Upper lobe of left lung (tissue), 6 donors: ENCODE measurements around the gene CAPSL. TPM values are rescaled to one million over a fixed set of nuclear protein-coding genes. Genes with fewer than 3 reads are reported as not detected.

Experiments
- ATAC-seq, 2 donors: fragments of 200-7000 bp; cut with Tn5 transposase; one replicate each; pipeline ENCODE4 v1.9.1; 2022; ENCODE audit warnings: mild to moderate bottlenecking in 2 of 2, moderate library complexity in 2 of 2; ENCODE audit not compliant: low FRiP score in 2 of 2
- DNase-seq, 2 donors: peaks; one replicate each; pipeline ENCODE4 v3.0.0-alpha.2; 2019 to 2020
- H3K27ac ChIP-seq, 4 donors: fragments of 200-600 bp; sonication (generic); one replicate each; pipeline ENCODE4 v1.5.1; 2016 to 2019
- H3K27me3 ChIP-seq, 4 donors: fragments of 200-600 bp; sonication (generic); one replicate each; pipeline ENCODE4 v1.5.1; 2017 to 2019
- H3K36me3 ChIP-seq, 4 donors: fragments of 200-600 bp; sonication (generic); one replicate each; pipeline ENCODE4 v1.5.1; 2016 to 2019
- H3K4me1 ChIP-seq, 4 donors: fragments of 200-600 bp; sonication (generic); one replicate each; pipeline ENCODE4 v1.5.1; 2018 to 2019
- H3K4me3 ChIP-seq, 4 donors: fragments of 200-600 bp; sonication (generic); one replicate each; pipeline ENCODE4 v1.5.1; 2017 to 2019; ENCODE audit warnings: mild to moderate bottlenecking in 2 of 4, moderate library complexity in 1 of 4
- H3K9me3 ChIP-seq, 4 donors: fragments of 200-600 bp; sonication (generic); one replicate each; pipeline ENCODE4 v1.5.1; 2018 to 2019
- EP300 ChIP-seq, 4 donors: sonication (generic); formaldehyde crosslinking; IDR thresholded peaks; one replicate each; pipeline ENCODE4 v1.5.1; 2017; ENCODE audit warnings: antibody characterized with exemption in 4 of 4, control low read depth in 2 of 4
- POLR2A ChIP-seq, 4 donors: fragments of 450-650 bp; IDR thresholded peaks; one replicate each; pipeline ENCODE4 v1.5.1; 2016 to 2017; ENCODE audit warnings: antibody characterized with exemption in 4 of 4, mild to moderate bottlenecking in 2 of 4
- POLR2AphosphoS5 ChIP-seq, 2 donors: sonication (generic); formaldehyde crosslinking; IDR thresholded peaks; one replicate each; pipeline ENCODE4 v1.5.1; 2017; ENCODE audit warnings: antibody characterized with exemption in 2 of 2
- WGBS, 2 donors: methylation state at CpG; one replicate each; pipeline ENCODE4 v1.1.5; 2017 to 2018; 5-methylcytosine and 5-hydroxymethylcytosine counted together
- total RNA-seq, 6 donors: library from RNA; depleted of rRNA in 4 of 6; stranded (reverse); fragments of >200 nt in 4 of 6; gene quantifications; one replicate each; pipeline versions ENCODE4 v1.1.0 to v1.2.1, GENCODE V29; 2016 to 2021
- TF ChIP-seq, protein P1 (sequence below), 6 experiments: fragments of 450-650 bp in 4 of 6; fragments of 200-600 bp in 2 of 6; sonication (generic) in 2 of 6; IDR thresholded peaks; one replicate each; pipeline ENCODE4 v1.5.1; 2016 to 2019; ENCODE audit warnings: antibody characterized with exemption in 6 of 6
- donor health status: DM: no; HTN: no; CAD: no; lungs with moderate emphysema.
- donor health status: DM: no; HTN: yes; CAD: no; lungs with severe emphysema.

The CAPSL gene
- total RNA-seq, 6 donors from 2014 or later: 5.0 to 35.9 (median 7.5) TPM; not detected in 2

DNA sequence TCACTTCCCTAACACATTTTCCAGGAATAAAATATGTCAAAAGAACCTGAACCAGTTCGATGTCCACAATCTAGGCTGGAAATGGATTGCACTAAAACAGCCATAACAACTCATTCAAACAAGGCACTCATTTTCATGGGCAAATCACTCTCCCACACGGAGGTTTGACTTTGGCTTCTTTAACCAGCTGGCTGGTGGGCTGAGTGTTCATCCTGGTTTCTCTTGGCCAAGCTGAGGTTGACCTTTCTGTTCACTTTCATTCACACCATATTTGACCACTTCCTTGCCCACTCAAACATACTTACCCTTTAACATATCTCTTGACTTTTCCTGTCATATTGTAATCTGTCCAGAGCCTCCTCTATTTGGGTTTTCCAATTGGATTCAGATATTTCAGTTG is 76.3 kb downstream of the CAPSL start:
- H3K27ac ChIP-seq: peak overlapping the region in 2 of 4 donors; percentile 81 to 92
- H3K36me3 ChIP-seq: peaks cover 0 to 11% (median 2%) of the 10 kb centered on the region in 4 donors
- ATAC-seq (no peak), DNase-seq (no peak)
- TF ChIP-seq, protein P1, sequence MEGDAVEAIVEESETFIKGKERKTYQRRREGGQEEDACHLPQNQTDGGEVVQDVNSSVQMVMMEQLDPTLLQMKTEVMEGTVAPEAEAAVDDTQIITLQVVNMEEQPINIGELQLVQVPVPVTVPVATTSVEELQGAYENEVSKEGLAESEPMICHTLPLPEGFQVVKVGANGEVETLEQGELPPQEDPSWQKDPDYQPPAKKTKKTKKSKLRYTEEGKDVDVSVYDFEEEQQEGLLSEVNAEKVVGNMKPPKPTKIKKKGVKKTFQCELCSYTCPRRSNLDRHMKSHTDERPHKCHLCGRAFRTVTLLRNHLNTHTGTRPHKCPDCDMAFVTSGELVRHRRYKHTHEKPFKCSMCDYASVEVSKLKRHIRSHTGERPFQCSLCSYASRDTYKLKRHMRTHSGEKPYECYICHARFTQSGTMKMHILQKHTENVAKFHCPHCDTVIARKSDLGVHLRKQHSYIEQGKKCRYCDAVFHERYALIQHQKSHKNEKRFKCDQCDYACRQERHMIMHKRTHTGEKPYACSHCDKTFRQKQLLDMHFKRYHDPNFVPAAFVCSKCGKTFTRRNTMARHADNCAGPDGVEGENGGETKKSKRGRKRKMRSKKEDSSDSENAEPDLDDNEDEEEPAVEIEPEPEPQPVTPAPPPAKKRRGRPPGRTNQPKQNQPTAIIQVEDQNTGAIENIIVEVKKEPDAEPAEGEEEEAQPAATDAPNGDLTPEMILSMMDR (IDR thresholded peaks at IDR 0.05): no peak
- 45 to 56% methylated on average over 2 of the region's 2 CpGs for WGBS, 2 donors
- H3K9me3 ChIP-seq: no peaks in the 10 kb centered on the region
- H3K27me3 ChIP-seq: no peaks in the 10 kb centered on the region
- H3K4me1 ChIP-seq: peaks cover 0 to 10% (median 3%) of the 10 kb centered on the region in 4 donors
- peak overlapping the region in 2 of 4 donors; percentile 3 to 46 for H3K4me3 ChIP-seq

DNA sequence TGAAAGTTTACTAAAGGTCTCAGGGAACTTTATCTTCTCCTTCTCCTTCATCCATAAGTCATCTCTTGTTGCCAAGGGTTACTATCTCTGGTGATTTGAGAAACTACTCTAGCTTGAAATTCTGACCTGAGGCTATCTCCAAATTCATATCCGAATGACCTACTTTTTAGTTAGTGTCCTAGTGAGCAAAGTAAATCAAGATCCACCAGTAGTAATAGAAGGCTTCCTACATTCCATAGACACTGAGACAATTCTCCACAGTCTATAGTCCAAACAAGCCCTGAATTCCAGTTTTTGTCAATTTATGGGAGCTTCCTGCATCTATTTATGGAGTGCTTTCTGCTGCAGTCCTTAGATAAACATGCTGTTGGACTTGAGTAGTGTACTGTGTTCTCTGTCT is 76.7 kb downstream of the CAPSL start:
- 73 to 92% methylated on average over 1 of the region's 1 CpG for WGBS, 2 donors
- H3K27ac ChIP-seq: peak overlapping the region in 2 of 4 donors; percentile 81 to 92
- no peaks in the 10 kb centered on the region for H3K27me3 ChIP-seq
- H3K4me1 ChIP-seq: peaks cover 0 to 10% (median 3%) of the 10 kb centered on the region in 4 donors
- DNase-seq: no peak
- ATAC-seq: no peak
- no peak for TF ChIP-seq EP300 (IDR thresholded peaks at IDR 0.05)
- no peak for TF ChIP-seq POLR2AphosphoS5 (IDR thresholded peaks at IDR 0.05)
- no peak for TF ChIP-seq POLR2A (IDR thresholded peaks at IDR 0.05)
- TF ChIP-seq, protein P1 (IDR thresholded peaks at IDR 0.05): no peak
- H3K36me3 ChIP-seq: peaks cover 0 to 11% (median 2%) of the 10 kb centered on the region in 4 donors
- peak overlapping the region in 2 of 4 donors; percentile 3 to 46 for H3K4me3 ChIP-seq
- H3K9me3 ChIP-seq: no peaks in the 10 kb centered on the region

DNA sequence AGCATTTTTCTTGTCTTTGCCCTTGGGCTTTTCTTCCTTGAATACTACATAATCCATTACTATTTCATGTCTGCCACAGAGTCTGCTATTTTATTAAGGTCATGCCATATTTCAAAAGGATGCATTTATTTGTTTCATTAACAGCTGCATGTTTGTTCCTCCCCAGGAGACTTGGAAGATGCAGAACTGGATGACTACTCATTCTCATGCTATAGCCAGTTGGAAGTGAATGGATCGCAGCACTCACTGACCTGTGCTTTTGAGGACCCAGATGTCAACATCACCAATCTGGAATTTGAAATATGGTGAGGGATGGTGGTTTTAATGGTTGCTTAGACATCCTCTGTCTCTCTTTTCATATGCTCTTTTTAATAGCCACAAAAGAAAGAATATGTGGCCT is 77.7 kb downstream of the CAPSL start:
- DNase-seq (no peak), ATAC-seq (no peak)
- 67 to 73% methylated on average over 1 of the region's 1 CpG for whole genome bisulfite sequencing, 2 donors
- peak overlapping the region in 2 of 4 donors; percentile 81 to 92 for H3K27ac ChIP-seq
- no peaks in the 10 kb centered on the region for H3K27me3 ChIP-seq
- H3K4me3 ChIP-seq: peak overlapping the region in 2 of 4 donors; percentile 33 to 46
- no peak for TF ChIP-seq POLR2A (IDR thresholded peaks at IDR 0.05)
- no peak for TF ChIP-seq EP300 (IDR thresholded peaks at IDR 0.05)
- TF ChIP-seq, protein P1 (IDR thresholded peaks at IDR 0.05): no peak
- TF ChIP-seq POLR2AphosphoS5 (IDR thresholded peaks at IDR 0.05): no peak
- peaks cover 0 to 11% (median 2%) of the 10 kb centered on the region in 4 donors for H3K36me3 ChIP-seq
- no peaks in the 10 kb centered on the region for H3K9me3 ChIP-seq
- H3K4me1 ChIP-seq: peaks cover 0 to 14% (median 3%) of the 10 kb centered on the region in 4 donors

DNA sequence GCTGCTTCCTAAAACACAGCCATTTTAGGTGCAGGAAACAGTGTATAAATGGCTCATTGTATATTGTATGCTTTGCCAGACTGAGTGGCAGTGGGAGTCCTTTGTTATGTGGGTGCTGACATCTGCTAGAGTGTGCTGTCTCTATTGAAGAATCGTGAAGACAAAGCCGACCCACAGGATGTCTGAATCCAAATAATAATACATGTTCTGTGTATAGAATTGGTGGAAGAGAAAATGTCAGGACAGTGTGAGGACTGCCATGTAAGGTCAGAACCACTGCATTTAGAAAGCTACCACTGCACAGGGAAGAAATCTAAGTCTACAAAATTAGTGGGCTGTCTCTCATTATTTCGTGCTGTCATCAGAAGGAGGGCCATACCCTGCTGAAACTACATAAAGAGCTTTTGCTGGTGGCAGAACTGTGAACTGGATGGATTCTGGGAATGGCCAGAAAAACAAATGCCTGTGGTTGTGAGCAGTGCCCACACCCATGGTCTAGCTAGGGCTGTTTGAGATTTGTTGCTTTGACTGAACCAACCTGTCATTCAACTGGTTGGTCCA is 79.2 kb downstream of the CAPSL start:
- ATAC-seq (no peak), DNase-seq (no peak)
- Histone ChIP-seq H3K27me3 (no peaks in the 10 kb centered on the region), H3K9me3 (no peaks in the 10 kb centered on the region), H3K27ac (peak overlapping the region; percentile 58 to 92 (median 79)), H3K4me1 (peaks cover 0 to 14% (median 4%) of the 10 kb centered on the region in 4 donors), H3K36me3 (peaks cover 0 to 7% (median 2%) of the 10 kb centered on the region in 4 donors), H3K4me3 (peak overlapping the region in 3 of 4 donors; percentile 33 to 46 (median 39))
- peak in 1 of 4 donors; percentile 27 for TF ChIP-seq POLR2A (IDR thresholded peaks at IDR 0.05)
- TF ChIP-seq, protein P1 (IDR thresholded peaks at IDR 0.05): no peak
- TF ChIP-seq POLR2AphosphoS5 (IDR thresholded peaks at IDR 0.05): peak in 1 of 2 donors; percentile 16
- TF ChIP-seq EP300 (IDR thresholded peaks at IDR 0.05): no peak
- WGBS, 2 donors: 39 to 53% methylated on average over 3 of the region's 3 CpGs
